ENCODE measurements around the gene PSMA6. TPM values are rescaled to one million over a fixed set of nuclear protein-coding genes. Genes with fewer than 3 reads are reported as not detected.
A peak's percentile ranks its signal among the peaks of the same experiment; 100 is the strongest.

Gene PSMA6
- total and polyA plus RNA-seq, 3 experiments from 2014 or later = 305 to 400 (median 399) TPM

DNA sequence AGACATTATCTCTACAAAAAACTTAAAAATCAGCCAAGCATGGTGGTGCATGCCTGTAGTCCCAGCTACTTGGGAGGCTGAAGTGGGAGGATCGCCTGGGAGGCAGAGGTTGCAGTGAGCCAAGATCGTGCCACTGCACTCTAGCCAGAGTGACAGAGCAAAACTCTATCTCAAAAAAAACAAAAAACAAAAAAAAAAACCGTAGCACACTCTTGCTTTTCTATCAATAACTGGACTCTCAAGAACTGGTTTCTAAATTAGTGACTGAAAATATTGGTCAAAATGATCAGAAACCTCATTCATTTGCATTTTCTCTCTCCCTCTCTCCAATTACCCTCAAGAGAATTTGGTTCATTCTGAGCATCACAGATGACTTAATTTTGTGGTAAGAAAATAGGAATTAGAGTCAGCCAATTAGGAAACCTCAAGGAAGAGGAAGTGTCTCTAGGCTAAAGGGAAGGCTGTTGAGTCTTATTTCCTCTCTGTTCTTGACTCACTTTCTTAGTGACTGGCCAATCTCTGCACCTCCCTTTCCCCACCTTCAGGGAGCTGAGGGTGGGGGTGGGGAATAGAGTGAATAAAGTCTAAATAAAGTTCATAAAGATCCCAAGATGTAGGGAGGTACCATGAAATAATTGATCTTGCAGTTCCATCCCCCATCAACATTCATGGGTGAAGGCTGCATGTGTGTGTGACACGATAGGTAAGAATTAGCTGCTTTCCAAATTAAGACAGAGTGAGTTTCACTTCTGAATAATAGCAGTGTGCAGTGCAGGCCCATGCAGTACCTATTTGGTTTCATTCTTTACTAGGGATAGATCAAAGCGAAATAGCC, 6.8 kb upstream of the PSMA6 start:
- no peaks in the 10 kb centered on the region for H3K27me3 ChIP-seq (ENCODE audit: insufficient read depth, low read length, poor library complexity, severe bottlenecking)
- no peaks in the 10 kb centered on the region for H3K36me3 ChIP-seq (ENCODE audit: insufficient read depth, low read length)
- CTCF ChIA-PET = interaction anchor here (0.7 to 2.7 kb wide), 5 partner anchors 55 to 132 kb away, joined by 3 to 11 read pairs (median 4); no protein-coding TSS in a partner anchor
- H3K36me3 Mint-ChIP-seq = peaks cover 4 to 13% (median 10%) of the 10 kb centered on the region in 3 donors
- H3K27me3 Mint-ChIP-seq = no peaks in the 10 kb centered on the region
- H3K4me1 Mint-ChIP-seq = peaks cover 34 to 43% (median 40%) of the 10 kb centered on the region in 3 donors
- DNase-seq = no peak
- POLR2A ChIA-PET = interaction anchor here (1.5 to 2.3 kb wide), 2 partner anchors 119 to 132 kb away, joined by 4 to 21 read pairs; partner anchors contain the start of gene NFKBIA
- peaks cover 35% of the 10 kb centered on the region for H3K4me1 ChIP-seq (ENCODE audit: insufficient read depth, low read length)
- peak overlapping the region; percentile 16 to 71 (median 57) for H3K4me3 Mint-ChIP-seq
- no peaks in the 10 kb centered on the region for H3K9me3 Mint-ChIP-seq
- H3K4me3 ChIP-seq (ENCODE audit: low read length) = peak overlapping the region; percentile 2
- no peaks in the 10 kb centered on the region for H3K9me3 ChIP-seq (ENCODE audit: low read length)
- H3K27ac Mint-ChIP-seq = peak overlapping the region; percentile 89 to 97 (median 92)
- H3K27ac ChIP-seq (ENCODE audit: low read depth, low read length) = peak overlapping the region; percentile 25

DNA sequence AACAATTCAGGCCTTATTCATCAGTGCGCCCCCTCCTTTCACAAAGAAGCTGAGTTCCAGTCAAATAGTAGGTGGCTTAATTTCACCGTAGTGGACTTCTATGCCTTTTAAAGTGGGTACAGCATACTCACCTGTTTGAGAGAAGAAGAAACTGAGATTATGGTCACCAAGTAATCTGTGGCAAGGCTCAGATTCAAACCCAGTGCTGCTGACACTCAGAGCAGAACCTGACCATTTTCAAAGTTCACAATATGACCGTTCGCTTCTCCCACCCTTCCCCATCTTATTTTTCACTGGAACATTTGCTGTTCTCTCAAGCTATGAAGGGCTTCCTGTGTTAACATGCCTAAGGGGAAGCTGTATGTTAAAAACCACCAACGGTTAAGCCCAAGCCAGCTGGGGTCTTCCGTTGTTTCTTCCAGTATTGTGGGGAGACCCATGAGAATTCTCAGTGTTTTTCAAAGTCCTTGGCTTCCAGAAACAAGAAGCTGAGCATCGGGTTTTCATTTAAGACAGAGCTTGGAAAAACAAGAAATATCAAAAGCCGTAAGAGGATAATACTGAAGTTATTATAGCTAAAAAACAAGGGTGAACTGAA, 6.1 kb upstream of the PSMA6 start:
- Mint-ChIP-seq H3K27me3 (no peaks in the 10 kb centered on the region), H3K9me3 (no peaks in the 10 kb centered on the region), H3K27ac (peak overlapping the region; percentile 89 to 97 (median 92)), H3K4me3 (peak overlapping the region; percentile 51 to 71 (median 63)), H3K4me1 (peaks cover 39 to 48% (median 45%) of the 10 kb centered on the region in 3 donors), H3K36me3 (peaks cover 0 to 7% (median 6%) of the 10 kb centered on the region in 3 donors)
- Histone ChIP-seq H3K27ac (ENCODE audit: low read depth, low read length) (peak overlapping the region; percentile 20), H3K4me1 (ENCODE audit: insufficient read depth, low read length) (peaks cover 35% of the 10 kb centered on the region), H3K4me3 (ENCODE audit: low read length) (peak overlapping the region; percentile 2), H3K36me3 (ENCODE audit: insufficient read depth, low read length) (no peaks in the 10 kb centered on the region), H3K27me3 (ENCODE audit: insufficient read depth, low read length, poor library complexity, severe bottlenecking) (no peaks in the 10 kb centered on the region), H3K9me3 (ENCODE audit: low read length) (no peaks in the 10 kb centered on the region)
- DNase-seq = no peak
- ChIA-PET CTCF (interaction anchor here (0.9 to 3.4 kb wide), 5 partner anchors 56 to 146 kb away, joined by 3 to 11 read pairs (median 5); no protein-coding TSS in a partner anchor), POLR2A (interaction anchor here (0.5 to 2.3 kb wide), 3 partner anchors 118 to 356 kb away, joined by 4 to 21 read pairs (median 4); partner anchors contain the start of gene NFKBIA)

DNA sequence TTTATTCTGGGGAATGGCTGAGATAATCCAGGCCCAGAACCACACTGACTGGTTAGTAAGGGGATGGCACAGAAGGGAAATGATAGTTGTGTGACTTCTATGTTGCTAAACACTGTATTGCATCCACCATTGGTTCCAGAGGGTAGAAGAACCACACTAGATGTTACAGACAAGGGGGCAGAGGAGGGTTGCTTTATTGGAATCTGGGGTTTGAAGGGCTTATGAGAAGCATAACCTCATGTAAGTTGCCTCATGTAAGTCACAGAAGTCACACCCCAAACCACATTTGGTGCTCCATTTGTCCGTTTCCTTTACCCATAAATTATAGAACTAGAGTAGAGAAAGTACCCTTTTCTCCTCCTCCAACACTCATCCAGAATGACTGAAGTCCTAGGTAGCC, 5.5 kb upstream of the PSMA6 start:
- CTCF ChIA-PET = interaction anchor here (1.2 to 3.4 kb wide), 4 partner anchors 57 to 146 kb away, joined by 3 to 11 read pairs (median 6); no protein-coding TSS in a partner anchor
- Mint-ChIP-seq H3K4me1 (peaks cover 39 to 49% (median 47%) of the 10 kb centered on the region in 3 donors), H3K36me3 (peaks cover 0 to 6% (median 5%) of the 10 kb centered on the region in 3 donors), H3K4me3 (peak overlapping the region; percentile 54 to 71 (median 58)), H3K27me3 (no peaks in the 10 kb centered on the region), H3K27ac (peak overlapping the region; percentile 89 to 97 (median 92)), H3K9me3 (no peaks in the 10 kb centered on the region)
- H3K36me3 ChIP-seq (ENCODE audit: insufficient read depth, low read length) = no peaks in the 10 kb centered on the region
- H3K4me1 ChIP-seq (ENCODE audit: insufficient read depth, low read length) = peaks cover 35% of the 10 kb centered on the region
- H3K9me3 ChIP-seq (ENCODE audit: low read length) = no peaks in the 10 kb centered on the region
- no peak for DNase-seq
- no peak overlapping the region for H3K4me3 ChIP-seq (ENCODE audit: low read length)
- H3K27me3 ChIP-seq (ENCODE audit: insufficient read depth, low read length, poor library complexity, severe bottlenecking) = no peaks in the 10 kb centered on the region
- POLR2A ChIA-PET = interaction anchor here (0.6 to 2.3 kb wide), 3 partner anchors 115 to 130 kb away, joined by 4 to 21 read pairs (median 4); partner anchors contain the start of gene NFKBIA
- peak overlapping the region; percentile 20 for H3K27ac ChIP-seq (ENCODE audit: low read depth, low read length)

DNA sequence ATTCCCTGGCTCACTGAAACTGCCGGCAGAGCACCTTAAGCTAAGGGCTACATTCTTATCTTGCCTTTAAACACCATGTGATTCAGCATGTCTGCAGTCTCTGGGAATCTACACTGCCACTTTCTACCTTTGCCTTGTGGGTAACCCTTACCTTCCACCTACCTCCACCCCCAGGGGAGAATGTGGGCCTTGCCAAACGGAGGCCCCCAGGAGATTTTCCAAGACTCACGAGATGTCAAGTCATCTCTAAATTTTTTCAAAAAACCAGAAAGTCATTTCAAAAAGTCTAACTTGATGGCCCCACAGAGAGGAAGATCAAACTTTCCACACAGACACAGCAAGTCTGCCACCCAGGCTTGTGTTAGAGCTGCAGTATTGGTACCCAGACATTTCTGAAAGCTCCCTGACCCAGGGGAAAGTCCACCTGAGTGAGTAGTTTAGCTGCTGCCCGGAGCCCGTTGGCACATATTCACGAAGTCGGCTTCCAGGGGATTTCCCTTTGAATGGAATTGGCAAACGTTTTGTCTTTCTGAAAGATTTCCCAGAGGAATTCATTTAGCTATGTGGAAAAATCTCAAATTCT, 4.7 kb upstream of the PSMA6 start:
- Histone ChIP-seq H3K9me3 (ENCODE audit: low read length) (no peaks in the 10 kb centered on the region), H3K27me3 (ENCODE audit: insufficient read depth, low read length, poor library complexity, severe bottlenecking) (no peaks in the 10 kb centered on the region), H3K4me3 (ENCODE audit: low read length) (no peak overlapping the region), H3K4me1 (ENCODE audit: insufficient read depth, low read length) (peaks cover 35% of the 10 kb centered on the region), H3K36me3 (ENCODE audit: insufficient read depth, low read length) (no peaks in the 10 kb centered on the region), H3K27ac (ENCODE audit: low read depth, low read length) (no peak overlapping the region)
- H3K4me1 Mint-ChIP-seq = peaks cover 41 to 57% (median 52%) of the 10 kb centered on the region in 3 donors
- ChIA-PET CTCF (interaction anchor here (1.2 to 3.4 kb wide), 3 partner anchors 57 to 147 kb away, joined by 3 to 11 read pairs (median 7); no protein-coding TSS in a partner anchor), POLR2A (interaction anchor here (0.6 to 2.3 kb wide), 4 partner anchors 114 to 180 kb away, joined by 3 to 21 read pairs (median 4); partner anchors contain the start of gene NFKBIA)
- H3K9me3 Mint-ChIP-seq = no peaks in the 10 kb centered on the region
- peaks cover 0 to 11% (median 2%) of the 10 kb centered on the region in 3 donors for H3K36me3 Mint-ChIP-seq
- H3K4me3 Mint-ChIP-seq = peak overlapping the region in 1 of 7 donors; percentile 56
- no peaks in the 10 kb centered on the region for H3K27me3 Mint-ChIP-seq
- peak overlapping the region; percentile 89 to 97 (median 92) for H3K27ac Mint-ChIP-seq
- DNase-seq = peak in 1 of 5 donors; percentile 6

DNA sequence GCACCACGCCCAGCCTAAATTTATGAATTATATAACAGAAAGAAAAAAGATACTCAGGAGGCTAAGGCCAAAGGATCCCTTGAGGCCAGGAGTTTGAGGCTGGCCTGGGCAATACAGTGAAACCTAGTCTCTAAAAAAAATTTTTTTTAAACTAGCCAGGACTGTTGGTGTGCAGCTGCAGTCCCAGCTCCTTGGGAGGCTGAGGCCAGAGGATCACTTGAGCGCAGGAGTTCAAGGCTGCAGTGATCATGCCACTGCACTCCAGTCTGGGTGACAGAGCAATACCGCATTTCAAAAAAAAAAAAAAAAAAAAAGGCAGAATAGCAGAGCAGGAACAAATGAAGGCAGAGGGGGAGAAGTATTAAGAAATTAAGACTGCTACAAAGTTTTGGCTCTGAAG, 2.6 kb upstream of the PSMA6 start:
- CTCF ChIA-PET = interaction anchor here (0.7 to 3.4 kb wide), 2 partner anchors 149 to 159 kb away, joined by 3 to 7 read pairs; no protein-coding TSS in a partner anchor
- H3K4me3 Mint-ChIP-seq = peak overlapping the region in 2 of 7 donors; percentile 8 to 84
- H3K36me3 Mint-ChIP-seq = peaks cover 0 to 19% (median 2%) of the 10 kb centered on the region in 3 donors
- no peaks in the 10 kb centered on the region for H3K9me3 Mint-ChIP-seq
- H3K4me3 ChIP-seq (ENCODE audit: low read length) = no peak overlapping the region
- H3K27me3 Mint-ChIP-seq = no peaks in the 10 kb centered on the region
- peaks cover 55 to 62% (median 61%) of the 10 kb centered on the region in 3 donors for H3K4me1 Mint-ChIP-seq
- POLR2A ChIA-PET = no interaction called here
- no peaks in the 10 kb centered on the region for H3K36me3 ChIP-seq (ENCODE audit: insufficient read depth, low read length)
- DNase-seq = no peak
- H3K27ac Mint-ChIP-seq = peak overlapping the region in 4 of 8 donors; percentile 23 to 73 (median 60)
- no peak overlapping the region for H3K27ac ChIP-seq (ENCODE audit: low read depth, low read length)
- no peaks in the 10 kb centered on the region for H3K27me3 ChIP-seq (ENCODE audit: insufficient read depth, low read length, poor library complexity, severe bottlenecking)
- H3K4me1 ChIP-seq (ENCODE audit: insufficient read depth, low read length) = peaks cover 46% of the 10 kb centered on the region
- H3K9me3 ChIP-seq (ENCODE audit: low read length) = no peaks in the 10 kb centered on the region

DNA sequence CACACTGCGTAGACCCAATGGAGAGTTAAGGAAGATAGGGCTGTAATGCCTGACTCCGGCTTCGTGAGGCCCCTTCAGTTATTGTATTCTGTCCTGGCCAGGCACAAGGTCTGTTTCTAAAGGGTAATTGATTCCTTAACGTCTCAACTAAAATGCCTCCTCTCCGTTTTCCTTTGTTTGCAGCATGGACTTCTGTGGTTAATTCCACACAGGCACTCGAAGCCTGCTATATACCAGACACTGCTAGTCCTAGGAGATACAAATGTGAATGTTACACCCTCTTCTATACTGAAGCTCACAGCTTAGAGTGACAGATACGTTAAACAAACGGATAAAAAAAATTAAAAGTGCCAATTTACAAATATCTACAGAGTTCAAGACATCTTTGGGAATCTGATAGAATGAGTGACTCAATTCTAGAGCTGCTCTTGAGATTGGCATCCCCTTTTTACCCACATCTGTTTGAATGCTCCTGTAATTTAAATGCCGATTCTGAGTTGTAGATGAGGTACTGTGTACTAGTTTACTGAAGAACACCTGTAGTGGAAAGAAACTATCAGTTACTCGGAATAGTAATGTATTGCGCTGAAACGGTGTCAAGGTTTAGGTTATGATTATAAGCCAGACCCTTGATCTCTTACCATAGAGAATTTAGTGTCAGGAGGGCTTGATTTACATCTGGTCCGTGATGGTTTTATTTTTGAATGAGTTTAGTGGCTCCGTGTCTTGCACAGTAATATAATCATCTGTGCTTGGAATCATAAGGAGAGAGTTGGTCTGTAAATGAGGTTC, 784 bp downstream of the PSMA6 start:
- H3K9me3 ChIP-seq (ENCODE audit: low read length) = no peaks in the 10 kb centered on the region
- H3K36me3 ChIP-seq (ENCODE audit: insufficient read depth, low read length) = no peaks in the 10 kb centered on the region
- peak overlapping the region; percentile 96 for H3K4me3 ChIP-seq (ENCODE audit: low read length)
- H3K27ac Mint-ChIP-seq = peak overlapping the region; percentile 94 to 99 (median 98)
- H3K4me1 ChIP-seq (ENCODE audit: insufficient read depth, low read length) = peaks cover 41% of the 10 kb centered on the region
- H3K4me3 Mint-ChIP-seq = peak overlapping the region; percentile 90 to 99 (median 97)
- peak overlapping the region; percentile 92 for H3K27ac ChIP-seq (ENCODE audit: low read depth, low read length)
- no peaks in the 10 kb centered on the region for H3K27me3 ChIP-seq (ENCODE audit: insufficient read depth, low read length, poor library complexity, severe bottlenecking)
- H3K9me3 Mint-ChIP-seq = no peaks in the 10 kb centered on the region
- POLR2A ChIA-PET = interaction anchor here (0.8 to 3.1 kb wide), 7 partner anchors 40 to 247 kb away, joined by 3 to 71 read pairs (median 6); partner anchors contain the start of genes FAM177A1, NFKBIA and PPP2R3C
- no peaks in the 10 kb centered on the region for H3K27me3 Mint-ChIP-seq
- CTCF ChIA-PET = interaction anchor here (1.0 to 3.1 kb wide), 7 partner anchors 20 to 123 kb away, joined by 3 to 16 read pairs (median 3); partner anchors contain the start of gene NFKBIA
- H3K4me1 Mint-ChIP-seq = peaks cover 51 to 59% (median 59%) of the 10 kb centered on the region in 3 donors
- H3K36me3 Mint-ChIP-seq = peaks cover 0 to 28% (median 4%) of the 10 kb centered on the region in 3 donors
- DNase-seq = no peak

DNA sequence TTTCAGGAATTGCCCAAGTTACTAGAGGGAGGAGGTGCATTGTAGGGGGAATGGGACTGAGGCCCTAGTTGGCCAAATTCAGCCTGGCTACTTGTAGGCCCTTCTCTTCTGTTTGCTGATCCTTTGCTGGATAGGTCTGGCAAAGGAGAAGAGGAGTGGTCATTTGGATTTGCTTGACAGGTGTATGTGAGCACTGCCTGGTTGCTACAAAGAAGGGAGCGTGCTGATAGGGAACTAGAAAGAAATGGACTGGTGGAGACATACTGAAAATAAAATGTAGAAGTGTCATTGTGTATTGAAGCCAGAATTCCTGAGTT, 3.6 kb downstream of the PSMA6 start:
- DNase-seq = no peak
- no peaks in the 10 kb centered on the region for H3K27me3 Mint-ChIP-seq
- Histone ChIP-seq H3K27me3 (ENCODE audit: insufficient read depth, low read length, poor library complexity, severe bottlenecking) (no peaks in the 10 kb centered on the region), H3K36me3 (ENCODE audit: insufficient read depth, low read length) (no peaks in the 10 kb centered on the region), H3K4me1 (ENCODE audit: insufficient read depth, low read length) (peaks cover 51% of the 10 kb centered on the region), H3K4me3 (ENCODE audit: low read length) (no peak overlapping the region), H3K27ac (ENCODE audit: low read depth, low read length) (no peak overlapping the region), H3K9me3 (ENCODE audit: low read length) (no peaks in the 10 kb centered on the region)
- H3K4me3 Mint-ChIP-seq = peak overlapping the region in 6 of 7 donors; percentile 19 to 76 (median 58)
- peak overlapping the region; percentile 43 to 95 (median 78) for H3K27ac Mint-ChIP-seq
- peaks cover 62 to 81% (median 78%) of the 10 kb centered on the region in 3 donors for H3K4me1 Mint-ChIP-seq
- no peaks in the 10 kb centered on the region for H3K9me3 Mint-ChIP-seq
- POLR2A ChIA-PET = no interaction called here
- CTCF ChIA-PET = interaction anchor here (0.6 to 0.9 kb wide), 2 partner anchors 108 to 232 kb away, joined by 3 to 7 read pairs; partner anchors contain the start of gene NFKBIA
- H3K36me3 Mint-ChIP-seq = peaks cover 0 to 30% (median 4%) of the 10 kb centered on the region in 3 donors

All from CD8-positive, alpha-beta memory T cell (primary cell).